ENCODE data around the gene WDR81. TPM values are rescaled to one million over a fixed set of nuclear protein-coding genes. Genes with fewer than 3 reads are reported as not detected.

The WDR81 gene
- total RNA-seq, 1 donor from 2014 or later: 9.3 TPM

GRCh38 chr17:1782171-1782567 lies 57.7 kb downstream of the WDR81 start:
- no peak for DNase-seq
- H3K4me1 ChIP-seq: peaks cover 63% of the 10 kb centered on the region
- H3K27ac ChIP-seq (replicated peaks): peak overlapping the region; percentile 92
- TF ChIP-seq CTCF (IDR thresholded peaks at IDR 0.05; ENCODE audit: borderline replicate concordance): no peak
- no peaks in the 10 kb centered on the region for H3K9me3 ChIP-seq (replicated peaks)
- peak overlapping the region; percentile 43 for H3K4me3 ChIP-seq
- H3K36me3 ChIP-seq: peaks cover 33% of the 10 kb centered on the region
- no peaks in the 10 kb centered on the region for H3K27me3 ChIP-seq (ENCODE audit: low read depth)
- intact Hi-C loops (cut with micrococcal nuclease): loop anchor here (5.0 kb wide), 1 partner anchor 60 kb away; the partner anchor contains the start of gene WDR81

- no peaks in the 10 kb centered on the region for H3K27me3 ChIP-seq (ENCODE audit: low read depth)
- H3K9me3 ChIP-seq (replicated peaks): no peaks in the 10 kb centered on the region
- peak overlapping the region; percentile 92 for H3K27ac ChIP-seq (replicated peaks)
- TF ChIP-seq CTCF (IDR thresholded peaks at IDR 0.05; ENCODE audit: borderline replicate concordance): no peak
- intact Hi-C loops (cut with micrococcal nuclease): loop anchor here (5.0 kb wide), 1 partner anchor 61 kb away; the partner anchor contains the start of gene WDR81
- peak overlapping the region; percentile 43 for H3K4me3 ChIP-seq
- H3K36me3 ChIP-seq: peaks cover 23% of the 10 kb centered on the region
- no peak for DNase-seq
- peaks cover 72% of the 10 kb centered on the region for H3K4me1 ChIP-seq
Observed at GRCh38 chr17:1783271-1783670, 58.8 kb downstream of the WDR81 start.

- Histone ChIP-seq H3K27me3 (ENCODE audit: low read depth) (no peaks in the 10 kb centered on the region), H3K36me3 (peaks cover 17% of the 10 kb centered on the region), H3K9me3 (replicated peaks) (no peaks in the 10 kb centered on the region), H3K27ac (replicated peaks) (peak overlapping the region; percentile 92), H3K4me3 (peak overlapping the region; percentile 43), H3K4me1 (peaks cover 72% of the 10 kb centered on the region)
- peak; percentile 79 for TF ChIP-seq CTCF (IDR thresholded peaks at IDR 0.05; ENCODE audit: borderline replicate concordance)
- intact Hi-C loops (cut with micrococcal nuclease): loop anchor here (5.0 kb wide), 1 partner anchor 62 kb away; the partner anchor contains the start of gene WDR81
- DNase-seq: peak; percentile 75
Observed at GRCh38 chr17:1783834-1784611, 59.5 kb downstream of the WDR81 start.

- H3K9me3 ChIP-seq (replicated peaks): no peaks in the 10 kb centered on the region
- intact Hi-C loops (cut with micrococcal nuclease): no loop called here
- TF ChIP-seq CTCF (IDR thresholded peaks at IDR 0.05; ENCODE audit: borderline replicate concordance): no peak
- H3K4me3 ChIP-seq: no peak overlapping the region
- DNase-seq: peak; percentile 52
- H3K27me3 ChIP-seq (ENCODE audit: low read depth): no peaks in the 10 kb centered on the region
- H3K27ac ChIP-seq (replicated peaks): peak overlapping the region; percentile 84
- peaks cover 15% of the 10 kb centered on the region for H3K36me3 ChIP-seq
- H3K4me1 ChIP-seq: peaks cover 70% of the 10 kb centered on the region
Observed at GRCh38 chr17:1785930-1786329, 61.4 kb downstream of the WDR81 start.

- no peaks in the 10 kb centered on the region for H3K9me3 ChIP-seq (replicated peaks)
- peaks cover 62% of the 10 kb centered on the region for H3K4me1 ChIP-seq
- peak overlapping the region; percentile 84 for H3K27ac ChIP-seq (replicated peaks)
- TF ChIP-seq CTCF (IDR thresholded peaks at IDR 0.05; ENCODE audit: borderline replicate concordance): no peak
- no peaks in the 10 kb centered on the region for H3K27me3 ChIP-seq (ENCODE audit: low read depth)
- H3K36me3 ChIP-seq: peaks cover 7% of the 10 kb centered on the region
- DNase-seq: no peak
- intact Hi-C loops (cut with micrococcal nuclease): no loop called here
- no peak overlapping the region for H3K4me3 ChIP-seq
Observed at GRCh38 chr17:1786708-1787107, 62.2 kb downstream of the WDR81 start.

All from left ventricle myocardium inferior (tissue), 1 donor.